NCI-H345 (cell line): ENCODE measurements around the gene ITPRIP.
A peak's percentile ranks its signal among the peaks of the same experiment; 100 is the strongest.

Experiments
- DNase-seq: peaks from one replicate; lab custom pipeline; 2025; lab: John Stamatoyannopoulos, UW

Gene ITPRIP, protein sequence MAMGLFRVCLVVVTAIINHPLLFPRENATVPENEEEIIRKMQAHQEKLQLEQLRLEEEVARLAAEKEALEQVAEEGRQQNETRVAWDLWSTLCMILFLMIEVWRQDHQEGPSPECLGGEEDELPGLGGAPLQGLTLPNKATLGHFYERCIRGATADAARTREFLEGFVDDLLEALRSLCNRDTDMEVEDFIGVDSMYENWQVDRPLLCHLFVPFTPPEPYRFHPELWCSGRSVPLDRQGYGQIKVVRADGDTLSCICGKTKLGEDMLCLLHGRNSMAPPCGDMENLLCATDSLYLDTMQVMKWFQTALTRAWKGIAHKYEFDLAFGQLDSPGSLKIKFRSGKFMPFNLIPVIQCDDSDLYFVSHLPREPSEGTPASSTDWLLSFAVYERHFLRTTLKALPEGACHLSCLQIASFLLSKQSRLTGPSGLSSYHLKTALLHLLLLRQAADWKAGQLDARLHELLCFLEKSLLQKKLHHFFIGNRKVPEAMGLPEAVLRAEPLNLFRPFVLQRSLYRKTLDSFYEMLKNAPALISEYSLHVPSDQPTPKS

DNA sequence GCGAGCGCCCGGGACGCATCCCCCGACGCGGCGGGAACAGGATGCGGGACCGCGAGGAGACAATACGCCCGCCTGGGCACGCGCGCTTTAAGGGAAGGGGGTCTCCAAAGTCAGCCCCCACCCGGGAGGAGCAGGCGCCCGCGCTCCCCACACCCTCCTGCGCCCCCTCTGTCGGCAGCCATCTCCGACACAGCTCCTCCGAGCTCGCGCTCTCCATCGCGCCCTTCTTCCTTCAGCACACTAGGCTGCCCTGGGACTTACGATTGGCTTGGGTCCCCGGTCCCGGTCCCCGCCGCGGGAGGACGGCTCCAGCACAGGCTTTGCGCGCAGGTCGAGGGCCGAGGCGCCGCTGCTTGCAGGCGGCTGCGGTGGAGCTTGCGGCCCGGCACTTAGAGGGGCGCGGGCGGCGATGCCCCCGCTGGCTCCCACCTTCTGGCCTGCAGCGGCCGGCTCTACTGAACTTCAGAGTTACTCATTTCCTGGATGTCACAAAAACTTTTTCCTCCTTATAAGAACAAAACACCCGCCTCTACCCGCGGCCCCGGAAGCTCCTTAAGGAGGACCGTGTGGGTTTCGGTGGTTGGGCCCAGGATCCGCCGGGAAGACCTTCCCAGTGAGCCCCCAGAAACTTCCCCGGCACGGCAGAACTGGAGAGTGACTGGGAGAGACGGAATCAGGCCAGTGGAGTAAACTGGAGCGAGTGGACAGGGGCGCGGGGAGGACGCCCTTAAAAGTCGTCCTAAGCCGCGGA is at the start of gene ITPRIP:
ITPRIP (minus strand) TSS at position 481 of the 751 bp plus-strand sequence. CDS start 22,414 bp downstream, outside the sequence.
- DNase-seq, result no peak

DNA sequence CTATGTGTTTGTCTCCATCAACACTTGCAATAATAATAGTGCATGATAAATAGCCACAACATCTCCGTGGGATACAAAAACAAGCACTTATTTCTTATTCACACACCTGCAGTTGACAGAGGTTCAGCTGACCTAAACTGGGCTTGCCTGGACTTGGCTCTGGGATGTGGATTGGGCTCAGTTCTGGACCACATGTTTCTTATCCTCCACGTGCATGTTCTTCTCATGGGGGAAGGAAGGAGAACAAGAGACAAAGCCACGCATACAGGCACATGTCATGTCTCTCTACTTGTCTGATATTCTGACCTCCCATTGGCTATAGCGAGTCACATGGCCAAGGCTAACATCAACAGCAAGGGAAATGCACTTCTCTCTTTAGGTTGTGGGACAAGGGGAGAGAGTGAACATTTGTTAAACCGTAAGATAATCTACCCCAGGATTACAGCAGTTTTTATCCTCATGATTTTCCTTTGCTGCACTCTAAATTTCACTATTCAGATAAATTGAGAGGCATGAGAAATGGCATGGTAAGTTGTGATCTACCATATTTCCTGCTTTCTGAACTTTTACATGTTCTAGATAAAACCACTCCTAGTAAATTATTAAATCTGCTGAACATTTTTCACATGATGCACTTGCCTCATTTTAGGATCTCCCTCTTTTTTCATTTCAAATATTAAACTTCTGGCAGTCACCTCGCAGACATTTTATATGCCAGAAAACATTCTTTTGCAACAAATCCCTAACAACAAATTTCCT is 49.0 kb upstream of the ITPRIP start:
- no peak for DNase-seq

DNA sequence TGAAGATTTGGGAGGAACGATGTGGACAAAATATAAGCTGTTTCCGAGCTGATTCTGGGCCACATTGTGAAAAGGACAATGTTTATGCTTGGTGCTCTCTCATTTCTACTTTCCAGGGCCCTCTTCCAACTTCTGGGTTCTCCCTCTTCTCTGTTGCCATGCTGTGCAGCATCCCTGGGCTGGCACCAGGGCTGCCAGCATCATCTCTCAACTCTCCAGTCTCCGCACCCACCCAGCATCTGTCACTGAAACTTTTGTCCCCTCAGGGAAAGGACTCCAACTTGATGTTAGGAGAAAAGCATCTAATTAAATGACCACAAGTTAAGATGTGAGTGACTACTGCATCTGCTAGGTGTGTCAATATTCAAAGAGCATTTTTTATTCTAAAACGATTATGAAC is 42.1 kb upstream of the ITPRIP start:
- no peak for DNase-seq

DNA sequence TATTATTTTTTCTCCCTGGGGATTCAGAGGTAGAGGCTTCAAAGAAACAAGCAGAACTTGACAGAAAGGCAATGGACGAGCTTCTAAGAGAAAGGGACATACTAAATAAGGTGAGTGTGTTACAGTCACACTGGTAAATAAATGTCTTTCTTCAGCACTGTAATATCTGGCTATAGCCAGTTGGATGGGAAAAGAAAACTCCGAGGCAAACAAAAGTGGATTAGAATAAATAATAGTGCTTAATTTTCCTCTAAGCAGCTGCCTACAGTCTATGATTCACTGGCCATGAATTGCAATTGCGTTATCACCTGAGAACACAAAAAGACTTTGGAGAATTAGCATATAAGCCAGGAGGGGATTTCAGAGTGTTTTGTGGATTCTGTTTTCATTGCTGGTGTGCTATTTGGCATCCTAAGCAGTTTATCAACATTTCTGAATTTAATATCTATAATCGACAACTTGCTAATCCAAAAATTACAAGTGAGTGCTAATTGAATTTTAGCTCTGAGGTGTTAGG is 38.6 kb upstream of the ITPRIP start:
- DNase-seq, result no peak

DNA sequence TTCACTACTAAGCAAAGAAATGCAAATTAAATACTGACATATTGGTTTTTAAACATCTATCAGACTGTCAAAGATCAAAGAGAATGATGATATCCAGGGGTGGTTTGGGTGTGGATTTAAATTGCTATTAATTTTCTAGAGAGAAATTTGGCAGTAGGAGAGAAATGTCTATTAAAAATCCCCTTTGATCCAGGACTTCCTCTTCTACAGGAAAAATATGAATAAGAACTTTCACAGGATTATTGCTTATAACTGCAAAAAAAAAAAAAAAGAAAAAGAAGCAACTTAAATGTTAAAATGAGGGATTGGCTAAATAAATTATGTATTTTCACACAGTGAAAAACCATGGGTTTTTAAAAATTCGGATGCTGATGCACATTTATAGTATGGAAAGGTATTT is 36.3 kb upstream of the ITPRIP start:
- no peak for DNase-seq

DNA sequence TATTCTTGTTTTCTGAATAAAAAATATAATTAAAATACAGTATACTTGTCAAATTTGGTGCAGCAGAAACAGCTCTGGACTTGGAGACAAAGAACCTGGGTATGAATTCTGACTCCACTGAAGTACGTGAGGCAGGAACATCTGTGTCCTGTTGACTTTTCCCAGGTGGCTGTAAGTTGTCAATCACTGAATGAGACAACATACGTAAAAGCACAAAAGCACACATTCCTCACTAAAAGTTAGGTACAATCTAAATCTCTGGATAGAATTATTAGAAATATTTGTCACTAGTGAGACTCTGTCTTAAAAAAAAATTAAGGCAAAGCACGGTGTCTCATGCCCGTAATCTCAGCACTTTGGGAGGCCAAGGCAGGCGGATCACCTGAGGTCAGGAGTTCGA is 33.5 kb upstream of the ITPRIP start:
- no peak for DNase-seq

DNA sequence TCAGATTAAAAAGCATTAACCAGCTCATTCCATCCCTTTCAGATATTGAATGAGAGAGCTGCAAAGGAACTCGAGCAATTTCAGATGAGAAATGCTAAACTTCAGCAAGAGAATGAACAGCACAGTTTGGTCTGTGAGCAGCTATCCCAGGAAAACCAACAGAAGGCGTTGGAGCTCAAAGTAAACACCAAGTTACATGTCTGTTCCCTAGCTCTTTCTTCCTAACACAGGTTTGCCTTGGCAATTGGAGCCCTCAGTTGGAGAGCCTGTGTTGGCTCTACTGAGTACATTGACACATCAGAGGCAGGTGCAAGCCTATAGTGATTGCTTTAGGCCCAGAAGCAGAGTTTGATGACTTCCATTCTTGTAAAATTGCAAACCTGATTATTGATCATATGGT is 30.1 kb upstream of the ITPRIP start:
- no peak for DNase-seq

DNA sequence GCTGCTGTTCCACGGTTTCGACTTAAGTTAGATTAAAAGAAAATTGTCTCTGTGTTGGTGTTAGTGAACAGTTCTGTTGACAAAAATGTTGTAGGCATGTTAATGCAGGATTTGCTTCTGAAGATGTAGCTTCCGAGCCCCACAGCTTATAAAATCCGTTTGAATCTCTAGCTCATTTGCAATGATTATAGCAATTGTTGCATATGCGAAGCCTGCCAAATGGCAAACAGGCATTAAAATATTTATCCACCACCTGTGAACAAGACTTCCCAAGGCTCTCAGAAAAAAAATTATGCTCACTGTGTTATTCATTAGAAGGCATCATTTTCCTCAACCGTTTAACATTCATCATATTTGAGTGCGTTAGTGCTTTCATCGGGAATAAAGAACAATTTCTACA is 29.6 kb upstream of the ITPRIP start:
- DNase-seq, result no peak

DNA sequence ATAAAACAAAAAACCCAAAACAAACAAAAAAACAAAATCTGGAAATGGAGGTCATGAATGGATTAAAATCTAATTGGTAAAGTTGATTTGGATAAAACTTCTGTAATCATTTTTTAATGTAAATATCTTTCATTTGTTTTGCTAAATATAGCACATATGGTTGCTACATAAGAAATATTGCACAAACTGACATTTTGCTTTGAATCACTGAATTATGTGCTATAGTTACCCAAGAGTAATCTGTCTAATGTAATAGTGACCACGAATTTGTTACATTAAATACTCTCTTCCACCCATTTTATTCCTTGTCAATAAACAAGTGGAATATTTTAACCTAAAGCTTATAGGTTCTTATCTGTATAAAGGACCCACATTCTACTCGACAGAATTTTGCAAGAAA is 21.5 kb upstream of the ITPRIP start:
- DNase-seq, result no peak

DNA sequence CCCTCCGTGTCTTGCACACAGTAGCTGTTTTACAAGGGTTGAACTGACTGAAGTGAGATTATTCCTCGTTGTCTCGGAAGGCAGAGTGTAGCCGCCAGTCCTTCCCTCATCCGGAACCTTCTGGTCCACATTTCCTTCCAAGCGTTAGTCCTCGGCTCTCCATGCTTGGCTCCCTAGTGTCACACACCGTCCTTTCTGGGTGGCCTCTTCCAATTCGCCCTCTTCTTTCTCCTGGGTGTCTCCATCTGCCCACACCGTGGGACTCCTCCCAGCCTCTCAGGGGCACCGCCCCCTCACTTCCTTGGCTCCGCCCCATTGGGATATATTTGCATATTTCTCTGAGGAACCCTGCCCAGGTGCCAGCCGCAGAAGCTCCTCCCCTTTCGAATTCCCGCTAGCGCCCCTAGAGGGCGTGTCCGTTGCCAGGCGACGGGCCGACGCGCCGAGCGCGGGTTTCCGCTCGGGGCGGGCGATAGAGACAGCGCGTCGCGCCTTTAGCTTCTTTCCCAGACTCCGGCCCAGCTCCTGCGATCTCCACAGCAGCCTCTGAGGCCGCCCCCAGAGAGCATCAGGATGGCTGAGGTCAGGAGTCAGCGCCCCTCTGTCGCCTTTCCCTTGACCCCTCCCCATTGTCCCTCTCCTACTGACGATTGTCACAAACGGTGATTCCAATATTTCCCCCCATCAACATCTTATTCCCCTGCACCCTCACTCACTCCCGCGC is 15.2 kb upstream of the ITPRIP start, which contains the start of gene CFAP58:
CFAP58 (plus strand) TSS at position 509 of the 724 bp plus-strand sequence; CDS start at position 574, 65 bp downstream.
- peak; percentile 93 for DNase-seq

DNA sequence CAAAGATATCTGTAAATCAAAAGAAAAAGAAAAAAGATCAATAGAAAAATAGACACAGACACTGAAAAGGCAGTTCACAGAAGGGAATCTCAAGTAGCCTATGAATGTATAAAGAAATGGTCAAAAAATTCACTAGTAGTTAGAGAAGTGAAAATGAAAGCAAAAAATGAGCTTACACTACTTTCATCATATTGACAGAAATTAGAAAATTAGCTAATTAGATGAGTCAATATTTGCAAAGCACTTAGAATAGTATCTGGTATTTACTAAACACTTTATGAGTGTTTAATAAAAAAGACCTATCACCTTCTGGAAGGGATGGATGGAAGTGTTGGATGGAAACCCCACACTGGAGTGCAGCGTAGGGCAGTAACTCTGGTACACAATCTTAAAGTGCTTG is 13.7 kb upstream of the ITPRIP start:
- DNase-seq, result no peak

DNA sequence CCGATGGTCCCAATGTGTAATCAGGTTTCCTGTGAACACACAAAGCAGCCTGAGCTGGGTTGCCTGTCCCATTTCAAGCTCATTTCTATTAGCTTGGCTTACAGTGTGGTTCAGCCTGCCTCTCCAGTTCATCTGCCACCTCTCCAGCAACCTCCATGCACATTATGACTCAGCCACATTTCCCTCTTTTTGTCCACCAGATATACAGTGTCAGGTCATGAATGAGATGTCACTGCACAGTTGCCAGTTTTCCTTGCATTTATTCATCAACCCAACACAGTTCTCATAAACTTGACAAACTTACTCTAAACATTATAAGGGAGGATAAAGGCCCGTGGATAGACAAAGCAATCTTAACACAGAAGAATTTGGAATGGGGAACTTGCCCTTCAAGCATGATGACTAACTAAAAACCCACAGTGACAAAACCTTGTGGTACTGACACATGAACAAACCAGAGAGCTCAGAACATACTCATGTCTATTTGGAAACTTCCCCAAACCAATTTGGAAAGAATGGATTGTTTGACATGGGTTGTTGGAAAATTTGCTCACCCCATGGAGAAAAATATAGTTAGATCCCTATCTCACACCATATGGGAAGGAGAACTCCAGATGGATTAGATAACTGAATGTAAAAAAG is 12.9 kb upstream of the ITPRIP start:
- no peak for DNase-seq

DNA sequence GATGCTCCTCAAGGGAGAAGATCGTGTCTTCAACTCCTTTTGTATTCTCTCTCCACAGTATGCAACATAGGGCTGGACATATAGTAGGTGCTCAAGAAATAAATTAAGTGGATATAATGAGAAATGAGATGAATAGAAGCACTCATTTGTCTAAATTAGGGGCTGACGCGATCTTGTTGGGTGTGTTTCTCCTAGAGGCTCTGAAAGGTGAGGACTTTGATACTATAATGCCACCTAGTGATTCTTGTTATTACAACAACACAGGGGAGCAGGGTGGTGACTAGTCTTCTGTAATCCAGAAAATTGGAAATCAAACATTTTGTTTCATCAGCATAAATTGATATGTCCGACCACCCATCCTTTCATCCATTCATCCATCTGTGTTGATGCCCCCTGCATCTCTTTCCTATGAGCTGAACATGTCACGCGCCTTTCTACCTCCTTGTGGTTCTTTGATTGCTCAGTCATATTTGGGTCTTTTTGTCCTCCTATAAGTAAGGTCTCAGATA is 11.9 kb upstream of the ITPRIP start:
- DNase-seq, result peak; percentile 61

DNA sequence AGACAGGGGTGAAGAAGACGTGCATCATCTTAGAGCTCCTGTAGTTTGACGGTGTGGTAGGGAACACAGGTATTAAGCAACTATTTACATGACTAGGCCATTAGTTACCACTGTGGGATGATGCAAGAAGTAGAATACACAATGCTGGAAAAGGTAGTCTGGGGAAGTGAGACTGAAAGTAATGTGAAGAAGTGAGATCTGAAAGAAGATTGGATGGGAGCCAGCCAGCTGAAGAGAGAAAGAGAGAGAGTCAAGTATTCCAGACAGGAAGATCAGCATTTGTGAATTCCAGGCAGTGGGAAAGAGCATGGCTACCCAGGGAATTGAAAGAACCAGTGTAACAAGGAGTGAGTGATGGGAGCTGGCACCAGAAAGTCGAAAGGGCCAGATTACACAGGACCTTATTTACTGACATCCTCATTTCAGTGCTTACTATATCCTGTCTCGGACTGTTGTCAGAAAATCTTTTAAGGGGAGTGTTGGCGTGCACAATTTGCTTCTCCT is 11.4 kb upstream of the ITPRIP start:
- DNase-seq, result no peak

DNA sequence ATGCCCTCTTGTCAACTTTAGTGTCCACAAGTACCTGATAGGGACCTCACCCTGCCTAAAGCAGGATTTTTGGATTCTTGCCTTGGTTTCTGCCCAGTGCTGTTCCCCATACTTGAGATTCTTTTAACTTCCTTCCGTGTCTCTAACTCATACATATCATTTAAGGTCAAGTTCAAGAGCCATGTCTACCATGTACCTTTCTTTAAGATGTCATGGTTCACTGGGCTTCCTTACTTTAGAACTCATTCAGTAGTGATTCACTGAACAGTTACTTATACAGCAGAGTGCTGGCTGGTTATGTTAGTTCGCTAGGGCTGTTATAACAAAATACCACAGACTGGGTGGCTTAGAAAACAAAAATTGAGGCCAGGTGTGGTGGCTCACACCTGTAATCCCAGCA is 10.3 kb upstream of the ITPRIP start:
- DNase-seq, result no peak

DNA sequence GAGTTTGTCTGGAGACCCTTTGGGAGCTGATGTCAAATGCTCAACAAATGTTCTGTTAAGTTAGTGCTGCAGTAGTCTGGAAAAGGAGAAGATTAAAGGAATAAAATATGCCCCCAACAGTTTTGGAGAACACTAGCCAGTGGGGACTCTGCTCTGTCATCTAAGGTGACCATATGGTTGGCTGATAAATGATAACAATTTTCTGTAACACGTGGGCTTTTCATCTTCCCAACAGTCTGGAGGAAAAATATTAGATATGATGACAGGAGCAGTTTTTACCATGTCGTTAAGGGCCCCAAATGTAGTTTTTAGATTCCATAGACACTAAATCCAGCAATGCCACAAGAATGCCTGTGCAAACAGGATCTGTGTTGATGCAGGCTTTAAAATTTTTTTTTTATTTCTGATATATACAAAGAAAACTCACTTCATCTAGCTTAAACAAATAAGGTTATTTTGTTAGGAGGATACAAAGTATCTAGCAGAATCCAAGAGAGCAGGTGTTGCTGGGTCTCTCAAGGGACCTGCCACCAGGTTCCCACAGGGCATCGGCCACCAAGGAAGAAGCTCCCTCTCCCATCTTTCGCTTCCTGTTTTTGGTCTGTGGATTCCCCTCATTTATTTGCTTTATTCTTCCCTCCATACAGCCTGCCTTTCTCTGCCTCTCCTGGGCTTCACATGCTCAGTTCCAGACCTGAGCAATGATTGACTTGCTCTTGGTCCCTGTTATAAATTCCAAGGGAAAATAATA is 9.2 kb upstream of the ITPRIP start:
- DNase-seq, result no peak

DNA sequence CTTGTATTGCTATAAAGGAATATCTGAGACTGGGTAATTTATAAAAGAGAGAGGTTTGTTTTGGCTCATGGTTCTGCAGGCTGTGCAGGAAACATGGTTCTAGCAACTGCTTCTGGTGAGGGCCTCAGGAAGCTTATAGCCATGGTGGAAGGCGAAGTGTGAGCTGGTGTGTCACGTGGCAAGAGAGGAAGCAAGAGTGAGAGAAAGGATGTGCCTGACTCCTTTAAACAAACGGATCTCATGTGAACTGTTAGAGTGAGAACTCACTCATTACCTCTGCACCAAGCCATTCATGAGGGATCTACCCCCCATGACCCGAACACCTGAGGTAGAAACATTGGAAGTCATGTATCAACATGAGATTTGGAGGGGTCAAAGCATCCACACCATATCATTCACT is 7.7 kb upstream of the ITPRIP start:
- no peak for DNase-seq

DNA sequence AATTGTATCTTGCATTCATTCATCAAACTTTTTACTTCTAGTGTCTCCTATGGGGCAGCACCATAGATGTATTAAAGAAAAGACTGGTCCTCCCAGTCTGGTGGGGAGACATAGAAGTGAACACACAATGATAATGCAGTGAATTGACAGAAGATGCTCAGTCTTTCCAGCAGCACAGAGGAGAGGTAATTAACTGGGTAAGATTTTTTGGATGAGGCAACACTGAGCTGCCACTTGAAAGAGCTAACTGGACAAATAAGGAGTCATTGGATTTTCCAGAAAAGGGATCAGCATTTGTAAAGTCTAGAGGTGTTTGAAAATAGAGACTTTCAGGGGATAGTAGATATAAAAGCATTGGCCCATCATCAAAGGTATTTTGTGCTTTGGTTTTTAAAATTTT is 7.2 kb upstream of the ITPRIP start:
- no peak for DNase-seq

DNA sequence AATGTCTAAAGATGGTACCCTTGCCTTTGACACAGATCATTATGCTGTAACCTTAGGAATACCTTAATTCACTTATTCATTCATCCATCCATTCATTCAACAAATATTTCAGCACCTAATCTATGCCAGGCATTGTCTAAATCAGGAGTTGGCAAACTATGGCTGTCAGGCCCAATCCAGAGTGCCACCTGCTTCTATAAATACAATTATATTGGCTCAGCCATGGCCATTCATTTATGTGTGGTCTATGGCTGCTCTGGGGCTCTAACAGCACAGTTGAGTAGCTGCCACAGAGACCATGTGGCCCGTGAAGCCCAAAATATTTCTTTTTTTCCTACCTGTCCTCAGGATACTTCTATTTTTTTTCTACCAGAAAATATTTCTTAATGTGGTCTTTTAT is 6.0 kb upstream of the ITPRIP start:
- no peak for DNase-seq

DNA sequence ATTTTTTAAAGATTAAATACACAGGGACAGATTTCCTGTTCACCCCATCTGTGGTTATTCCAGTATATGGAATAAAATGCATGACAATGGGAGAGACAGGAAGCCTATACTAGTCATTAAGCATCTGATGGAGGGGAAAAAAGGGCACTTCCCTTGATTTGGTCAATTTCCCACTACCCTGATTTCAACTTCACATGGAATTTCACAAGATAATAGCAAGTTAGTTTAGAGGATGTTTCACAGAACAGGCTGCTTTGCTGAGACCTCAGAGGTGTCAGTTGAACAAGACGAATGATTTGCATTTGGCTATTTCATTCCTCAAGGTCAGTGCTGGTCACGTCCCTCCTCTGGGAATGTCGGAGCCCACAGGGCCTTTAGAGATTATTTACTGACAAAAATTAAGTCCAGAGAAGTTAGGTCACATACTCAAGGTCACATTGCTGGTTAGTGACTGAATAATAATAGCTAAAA is 4.7 kb upstream of the ITPRIP start:
- DNase-seq, result no peak
